HG03558 (cell line): ENCODE measurements around the gene GAST.
A peak's percentile ranks its signal among the peaks of the same experiment; 100 is the strongest.
"Not testable (repeated sequence)": the region's sequence is repeated elsewhere in the genome, so short reads cannot be mapped to it uniquely, and the experiment has no call there.

Experiments
- ATAC-seq: cut with Tn5 transposase; IDR thresholded peaks from one replicate; pipeline ENCODE4 v1.9.1; 2021; ENCODE audit warnings: moderate number of reproducible peaks; ENCODE audit not compliant: unreplicated experiment; ENCODE audit errors: extremely low read depth

Gene GAST

GRCh38 chr17:41682631-41683030, 29.5 kb upstream of the GAST start:
- ATAC-seq: no peak

GRCh38 chr17:41683441-41684007, 28.6 kb upstream of the GAST start:
- ATAC-seq: no peak

- no peak for ATAC-seq
These were observed 28.1 kb upstream of the GAST start for GRCh38 chr17:41684035-41684434.

GRCh38 chr17:41685753-41686152, 26.4 kb upstream of the GAST start:
- ATAC-seq: not testable (repeated sequence)

- no peak for ATAC-seq
These were observed 25.9 kb upstream of the GAST start for GRCh38 chr17:41686281-41686680.

- peak; percentile 8 for ATAC-seq
These were observed 24.1 kb upstream of the GAST start for GRCh38 chr17:41687828-41688640.

GRCh38 chr17:41688641-41689496, 23.3 kb upstream of the GAST start, which contains the start of gene EIF1:
Gene EIF1, plus strand, starts transcription at chr17:41688885. Its CDS starts 154 bp downstream, at chr17:41689039.
- peak; percentile 58 for ATAC-seq

- ATAC-seq: no peak
These were observed 22.4 kb upstream of the GAST start for GRCh38 chr17:41689497-41690299.

GRCh38 chr17:41690497-41690896, 21.6 kb upstream of the GAST start:
- no peak for ATAC-seq

GRCh38 chr17:41691031-41691777, 20.9 kb upstream of the GAST start:
- no peak for ATAC-seq

- no peak for ATAC-seq
These were observed 19.2 kb upstream of the GAST start for GRCh38 chr17:41692722-41693521.

- no peak for ATAC-seq
These were observed 16.9 kb upstream of the GAST start for GRCh38 chr17:41695134-41695661.

- ATAC-seq: no peak
These were observed 16.0 kb upstream of the GAST start for GRCh38 chr17:41695954-41696757.

- no peak for ATAC-seq
These were observed 14.8 kb upstream of the GAST start for GRCh38 chr17:41697122-41697962.

GRCh38 chr17:41700843-41701242, 11.3 kb upstream of the GAST start:
- ATAC-seq: not testable (repeated sequence)

- ATAC-seq: no peak
These were observed 9.4 kb upstream of the GAST start for GRCh38 chr17:41702712-41703111.
